GM12878 (cell line): Measurements from ENCODE around the gene PRRC2B.

Source experiments
- BACH1 ChIP-seq: fragments of 450-650 bp; IDR thresholded peaks from 2 replicates; pipeline ENCODE4 v1.6.1; 2017; ENCODE audit warnings: mild to moderate bottlenecking, borderline replicate concordance
- BRCA1 ChIP-seq: IDR thresholded peaks from 2 replicates; pipeline ENCODE4 v1.6.1; 2011; ENCODE audit warnings: low read depth, low read length, improper control_type of control experiment
- CHD1 ChIP-seq: IDR thresholded peaks from 2 replicates; pipeline ENCODE4 v1.6.1; 2012; ENCODE audit warnings: low read depth, low read length, improper control_type of control experiment
- ESRRA ChIP-seq: IDR thresholded peaks from 2 replicates; pipeline ENCODE4 v1.6.1; 2012; ENCODE audit warnings: mild to moderate bottlenecking, low read length, improper control_type of control experiment
- FOXM1 ChIP-seq: IDR thresholded peaks from 2 replicates; pipeline ENCODE4 v1.6.1; 2012; ENCODE audit warnings: low read depth, mild to moderate bottlenecking, inconsistent platforms, low read length, moderate library complexity
- MXI1 ChIP-seq: fragments of 150-350 bp; IDR thresholded peaks from 2 replicates; pipeline ENCODE4 v1.6.1; 2011; ENCODE audit warnings: low read depth, mild to moderate bottlenecking, inconsistent platforms, low read length, improper control_type of control experiment
- POLR2AphosphoS5 ChIP-seq: IDR thresholded peaks from 2 replicates; pipeline ENCODE4 v1.6.1; 2011; ENCODE audit warnings: mild to moderate bottlenecking, low read length, inconsistent platforms
- STAT3 ChIP-seq: IDR thresholded peaks from 2 replicates; pipeline ENCODE4 v1.6.1; 2011; ENCODE audit warnings: low read depth, low read length, improper control_type of control experiment
- ZNF384 ChIP-seq: IDR thresholded peaks from 2 replicates; pipeline ENCODE4 v1.6.1; 2012; ENCODE audit warnings: low read depth, mild to moderate bottlenecking, low read length, improper control_type of control experiment, borderline replicate concordance
- ZZZ3 ChIP-seq: IDR thresholded peaks from 2 replicates; pipeline ENCODE4 v1.6.1; 2011; ENCODE audit warnings: low read depth; ENCODE audit not compliant: control insufficient read depth, insufficient read length
- TF ChIP-seq, protein P1 (sequence below), 3 experiments: IDR thresholded peaks in 2 of 3; conservative IDR thresholded peaks in 1 of 3; 2 replicates each; pipeline ENCODE4 v1.5.1; 2011; ENCODE audit warnings: low read depth in 3 of 3, low read length in 3 of 3, mild to moderate bottlenecking in 3 of 3, control low read depth in 2 of 3, moderate library complexity in 2 of 3, inconsistent platforms in 1 of 3, mixed read lengths in 1 of 3; ENCODE audit not compliant: control insufficient read depth in 2 of 3, insufficient read depth in 1 of 3; ENCODE audit errors: extremely low read depth in 1 of 3
- TF ChIP-seq, protein P2 (sequence below): IDR thresholded peaks from 2 replicates; pipeline ENCODE4 v1.6.1; 2012; ENCODE audit warnings: low read depth, low read length, improper control_type of control experiment
- TF ChIP-seq, protein P3 (sequence below): IDR thresholded peaks from 2 replicates; pipeline ENCODE4 v1.6.1; 2012; ENCODE audit warnings: low read length, inconsistent platforms

DNA sequence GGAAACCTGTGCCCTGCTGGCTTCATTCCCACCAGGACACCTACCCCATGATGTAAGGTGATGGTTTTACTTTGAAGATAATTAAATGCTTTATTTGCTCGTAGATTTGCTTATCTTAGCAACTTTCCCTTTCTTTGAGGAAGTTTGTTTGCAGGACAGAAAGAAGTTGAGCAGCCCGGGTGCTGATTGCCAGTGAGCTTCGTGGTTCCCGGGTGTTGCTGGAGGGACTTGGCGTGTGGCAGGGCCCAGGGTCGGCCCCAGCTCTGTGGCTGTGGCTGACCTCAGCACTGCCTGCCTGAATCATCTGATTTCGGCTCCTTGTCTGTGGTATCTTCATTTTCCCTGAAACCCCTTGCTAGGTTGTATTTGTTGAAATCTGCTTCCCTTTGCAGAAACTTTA lies 117.5 kb downstream of the PRRC2B start:
- TF ChIP-seq BACH1 (no peak), MXI1 (no peak), ZZZ3 (no peak), ESRRA (no peak), POLR2AphosphoS5 (no peak), FOXM1 (no peak), CHD1 (no peak), ZNF384 (no peak), BRCA1 (no peak), STAT3 (no peak)
- TF ChIP-seq, protein P1, sequence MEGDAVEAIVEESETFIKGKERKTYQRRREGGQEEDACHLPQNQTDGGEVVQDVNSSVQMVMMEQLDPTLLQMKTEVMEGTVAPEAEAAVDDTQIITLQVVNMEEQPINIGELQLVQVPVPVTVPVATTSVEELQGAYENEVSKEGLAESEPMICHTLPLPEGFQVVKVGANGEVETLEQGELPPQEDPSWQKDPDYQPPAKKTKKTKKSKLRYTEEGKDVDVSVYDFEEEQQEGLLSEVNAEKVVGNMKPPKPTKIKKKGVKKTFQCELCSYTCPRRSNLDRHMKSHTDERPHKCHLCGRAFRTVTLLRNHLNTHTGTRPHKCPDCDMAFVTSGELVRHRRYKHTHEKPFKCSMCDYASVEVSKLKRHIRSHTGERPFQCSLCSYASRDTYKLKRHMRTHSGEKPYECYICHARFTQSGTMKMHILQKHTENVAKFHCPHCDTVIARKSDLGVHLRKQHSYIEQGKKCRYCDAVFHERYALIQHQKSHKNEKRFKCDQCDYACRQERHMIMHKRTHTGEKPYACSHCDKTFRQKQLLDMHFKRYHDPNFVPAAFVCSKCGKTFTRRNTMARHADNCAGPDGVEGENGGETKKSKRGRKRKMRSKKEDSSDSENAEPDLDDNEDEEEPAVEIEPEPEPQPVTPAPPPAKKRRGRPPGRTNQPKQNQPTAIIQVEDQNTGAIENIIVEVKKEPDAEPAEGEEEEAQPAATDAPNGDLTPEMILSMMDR (IDR thresholded peaks at IDR 0.05 in 2 of 3, conservative IDR thresholded peaks at IDR 0.05 in 1 of 3; ENCODE audit: control insufficient read depth in 2 of 3, extremely low read depth in 1 of 3, insufficient read depth in 1 of 3, low read depth in 3 of 3, low read length in 3 of 3): no peak
- TF ChIP-seq, protein P2, sequence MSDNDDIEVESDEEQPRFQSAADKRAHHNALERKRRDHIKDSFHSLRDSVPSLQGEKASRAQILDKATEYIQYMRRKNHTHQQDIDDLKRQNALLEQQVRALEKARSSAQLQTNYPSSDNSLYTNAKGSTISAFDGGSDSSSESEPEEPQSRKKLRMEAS: no peak
- TF ChIP-seq, protein P3, sequence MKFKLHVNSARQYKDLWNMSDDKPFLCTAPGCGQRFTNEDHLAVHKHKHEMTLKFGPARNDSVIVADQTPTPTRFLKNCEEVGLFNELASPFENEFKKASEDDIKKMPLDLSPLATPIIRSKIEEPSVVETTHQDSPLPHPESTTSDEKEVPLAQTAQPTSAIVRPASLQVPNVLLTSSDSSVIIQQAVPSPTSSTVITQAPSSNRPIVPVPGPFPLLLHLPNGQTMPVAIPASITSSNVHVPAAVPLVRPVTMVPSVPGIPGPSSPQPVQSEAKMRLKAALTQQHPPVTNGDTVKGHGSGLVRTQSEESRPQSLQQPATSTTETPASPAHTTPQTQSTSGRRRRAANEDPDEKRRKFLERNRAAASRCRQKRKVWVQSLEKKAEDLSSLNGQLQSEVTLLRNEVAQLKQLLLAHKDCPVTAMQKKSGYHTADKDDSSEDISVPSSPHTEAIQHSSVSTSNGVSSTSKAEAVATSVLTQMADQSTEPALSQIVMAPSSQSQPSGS: no peak
